Calu3 (cell line): ENCODE results near the gene TRERF1. TPM values are rescaled to one million over a fixed set of nuclear protein-coding genes. Genes with fewer than 3 reads are reported as not detected.

Experiments used
- BruUV-seq: library from RNA; stranded (reverse); fragments of 400-500 nt; replicated peaks from 2 replicates; lab custom pipeline; 2021; lab: Mats Ljungman, UMichigan
- CTCF ChIA-PET: fragments of 300-600 bp; sonication (Branson Sonifier 250); formaldehyde crosslinking; loops from one replicate; lab custom pipeline; 2022; ENCODE audit warnings: antibody characterized with exemption; lab: Charles Lee
- DNase-seq: peaks from one replicate; pipeline ENCODE4 v3.0.0; 2022
- H3K27ac Mint-ChIP-seq: one replicate; pipeline ENCODE4 v1.8.0; 2022; ENCODE audit warnings: mixed read lengths; ENCODE audit not compliant: unreplicated experiment
- H3K27me3 Mint-ChIP-seq: one replicate; pipeline ENCODE4 v1.8.0; 2022; ENCODE audit warnings: mixed read lengths; ENCODE audit not compliant: unreplicated experiment
- H3K36me3 Mint-ChIP-seq: one replicate; pipeline ENCODE4 v1.8.0; 2022; ENCODE audit warnings: mild to moderate bottlenecking, moderate library complexity, mixed read lengths; ENCODE audit not compliant: insufficient read depth, unreplicated experiment
- H3K4me1 Mint-ChIP-seq: one replicate; pipeline ENCODE4 v1.8.0; 2022; ENCODE audit warnings: mild to moderate bottlenecking, low read depth, mixed read lengths; ENCODE audit not compliant: unreplicated experiment
- H3K4me3 Mint-ChIP-seq: one replicate; pipeline ENCODE4 v1.8.0; 2022; ENCODE audit warnings: mild to moderate bottlenecking, low read depth, moderate library complexity, mixed read lengths; ENCODE audit not compliant: unreplicated experiment
- H3K9me3 Mint-ChIP-seq: one replicate; pipeline ENCODE4 v1.8.0; 2022; ENCODE audit warnings: low read depth, mixed read lengths; ENCODE audit not compliant: unreplicated experiment
- intact Hi-C: fragments of 100-400 bp; cut with micrococcal nuclease; formaldehyde crosslinking; loops from one replicate; pipeline ENCODE4 v1.10.0; 2022; ENCODE audit not compliant: unreplicated experiment
- total RNA-seq: library from RNA; stranded (reverse); gene quantifications from 2 replicates; pipeline ENCODE4 v1.2.3, GENCODE V29; 2022
- TF ChIP-seq, protein P1 (sequence below): fragments of 200-600 bp; IDR thresholded peaks from one replicate; pipeline ENCODE4 v1.8.0; 2022; ENCODE audit warnings: antibody characterized with exemption; ENCODE audit not compliant: unreplicated experiment

Gene TRERF1
- total RNA-seq, 1 experiment from 2014 or later = 1.4 TPM

DNA sequence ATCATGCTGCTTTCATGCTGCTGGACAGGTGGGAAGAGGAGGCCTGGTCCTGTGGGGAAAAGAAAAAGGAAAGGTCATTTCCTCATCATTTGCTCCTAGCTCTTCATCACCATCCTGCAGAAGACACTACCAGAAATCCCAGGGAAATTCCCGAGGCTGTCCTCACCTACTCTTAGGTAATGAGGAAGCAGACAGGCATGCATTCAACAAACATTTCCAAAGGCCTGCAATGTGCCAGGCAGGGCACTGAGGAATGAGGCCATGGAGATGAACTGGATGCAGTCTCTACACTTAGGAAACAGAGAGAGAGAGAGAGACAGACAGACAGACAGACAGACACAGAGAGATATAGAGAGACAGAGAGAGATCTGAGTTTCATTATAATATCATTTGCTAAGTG, 151.0 kb downstream of the TRERF1 start:
- TF ChIP-seq, protein P1, sequence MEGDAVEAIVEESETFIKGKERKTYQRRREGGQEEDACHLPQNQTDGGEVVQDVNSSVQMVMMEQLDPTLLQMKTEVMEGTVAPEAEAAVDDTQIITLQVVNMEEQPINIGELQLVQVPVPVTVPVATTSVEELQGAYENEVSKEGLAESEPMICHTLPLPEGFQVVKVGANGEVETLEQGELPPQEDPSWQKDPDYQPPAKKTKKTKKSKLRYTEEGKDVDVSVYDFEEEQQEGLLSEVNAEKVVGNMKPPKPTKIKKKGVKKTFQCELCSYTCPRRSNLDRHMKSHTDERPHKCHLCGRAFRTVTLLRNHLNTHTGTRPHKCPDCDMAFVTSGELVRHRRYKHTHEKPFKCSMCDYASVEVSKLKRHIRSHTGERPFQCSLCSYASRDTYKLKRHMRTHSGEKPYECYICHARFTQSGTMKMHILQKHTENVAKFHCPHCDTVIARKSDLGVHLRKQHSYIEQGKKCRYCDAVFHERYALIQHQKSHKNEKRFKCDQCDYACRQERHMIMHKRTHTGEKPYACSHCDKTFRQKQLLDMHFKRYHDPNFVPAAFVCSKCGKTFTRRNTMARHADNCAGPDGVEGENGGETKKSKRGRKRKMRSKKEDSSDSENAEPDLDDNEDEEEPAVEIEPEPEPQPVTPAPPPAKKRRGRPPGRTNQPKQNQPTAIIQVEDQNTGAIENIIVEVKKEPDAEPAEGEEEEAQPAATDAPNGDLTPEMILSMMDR = no peak
- Mint-ChIP-seq H3K4me1 (peaks cover 44% of the 10 kb centered on the region), H3K27me3 (no peaks in the 10 kb centered on the region), H3K4me3 (no peak overlapping the region), H3K27ac (peak overlapping the region; percentile 49), H3K36me3 (no peaks in the 10 kb centered on the region), H3K9me3 (no peaks in the 10 kb centered on the region)
- no TSS peak for BruUV-seq
- CTCF ChIA-PET = interaction anchor here (0.6 to 2.4 kb wide), 4 partner anchors 12 to 795 kb away, joined by 4 to 7 read pairs (median 7); no protein-coding TSS in a partner anchor
- intact Hi-C loops = no loop called here
- peak; percentile 43 for DNase-seq

DNA sequence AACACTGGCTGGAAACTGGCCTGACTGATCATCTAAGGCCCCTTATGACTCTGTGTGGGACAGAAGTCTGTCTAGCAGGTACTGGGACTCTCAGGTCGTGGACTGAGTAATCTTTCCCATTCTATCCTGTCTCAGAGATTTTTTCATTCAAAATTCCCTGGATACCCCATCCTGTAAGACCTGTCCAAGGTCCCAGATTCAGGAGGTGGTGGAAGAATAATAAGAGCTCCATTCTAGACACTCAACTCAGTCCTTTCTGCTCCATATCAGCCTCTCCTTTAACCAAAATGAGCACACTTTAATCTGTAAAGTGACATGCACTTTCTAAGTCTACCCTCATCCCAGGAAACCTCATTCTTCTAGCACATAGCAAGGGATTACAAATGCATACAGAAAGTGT, 151.5 kb downstream of the TRERF1 start:
- TF ChIP-seq, protein P1 = no peak
- no TSS peak for BruUV-seq
- CTCF ChIA-PET = interaction anchor here (0.5 to 2.4 kb wide), 4 partner anchors 12 to 796 kb away, joined by 4 to 7 read pairs (median 6); partner anchors contain the start of gene TRERF1
- Mint-ChIP-seq H3K27ac (no peak overlapping the region), H3K4me1 (peaks cover 49% of the 10 kb centered on the region), H3K9me3 (no peaks in the 10 kb centered on the region), H3K4me3 (no peak overlapping the region), H3K27me3 (no peaks in the 10 kb centered on the region), H3K36me3 (no peaks in the 10 kb centered on the region)
- intact Hi-C loops = no loop called here
- DNase-seq = no peak

DNA sequence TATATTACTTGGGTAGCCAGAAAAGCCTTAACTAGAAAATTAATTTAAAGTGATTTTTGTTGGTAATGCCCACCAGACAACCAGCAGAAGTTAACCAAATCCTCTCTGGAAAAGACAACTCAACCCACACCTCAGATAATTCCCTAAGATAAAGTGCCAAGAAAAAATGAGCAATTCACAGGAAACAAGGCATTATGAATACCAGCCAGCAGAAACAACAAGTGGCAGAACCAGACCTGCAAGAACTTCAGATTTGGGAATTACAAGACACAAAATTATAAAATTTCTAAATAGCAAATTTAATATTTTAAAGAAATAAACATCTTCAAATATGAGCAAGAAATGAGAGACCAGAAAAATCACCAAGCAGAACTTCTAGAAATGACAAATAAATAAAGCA, 154.1 kb downstream of the TRERF1 start:
- TF ChIP-seq, protein P1 = no peak
- H3K4me1 Mint-ChIP-seq = peaks cover 71% of the 10 kb centered on the region
- H3K4me3 Mint-ChIP-seq = no peak overlapping the region
- no peaks in the 10 kb centered on the region for H3K9me3 Mint-ChIP-seq
- CTCF ChIA-PET = no interaction called here
- no TSS peak for BruUV-seq
- intact Hi-C loops = no loop called here
- no peaks in the 10 kb centered on the region for H3K27me3 Mint-ChIP-seq
- DNase-seq = no peak
- peaks cover 9% of the 10 kb centered on the region for H3K36me3 Mint-ChIP-seq
- peak overlapping the region; percentile 12 for H3K27ac Mint-ChIP-seq

DNA sequence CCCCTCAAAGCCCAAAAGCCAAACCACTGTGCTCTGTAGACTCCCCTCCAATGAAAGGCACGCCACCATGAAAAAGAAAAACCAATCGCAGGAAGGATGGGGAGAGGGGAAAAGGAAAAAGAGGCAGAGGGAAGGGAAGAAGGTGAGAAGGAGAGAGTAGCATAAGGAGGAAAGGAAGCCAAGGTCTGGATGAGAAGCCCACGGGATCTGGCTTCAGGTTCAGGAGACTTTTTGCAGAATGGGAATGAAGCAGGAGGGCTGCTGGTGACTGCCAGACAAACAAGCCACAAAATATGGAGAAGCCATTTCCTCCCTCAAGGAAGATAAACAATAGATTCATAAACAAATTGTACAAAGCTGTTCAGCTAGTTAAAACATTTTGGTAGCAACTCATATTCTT, 155.1 kb downstream of the TRERF1 start:
- TF ChIP-seq, protein P1 = no peak
- no TSS peak for BruUV-seq
- no peak for DNase-seq
- no peaks in the 10 kb centered on the region for H3K9me3 Mint-ChIP-seq
- peaks cover 9% of the 10 kb centered on the region for H3K36me3 Mint-ChIP-seq
- peak overlapping the region; percentile 12 for H3K27ac Mint-ChIP-seq
- no peaks in the 10 kb centered on the region for H3K27me3 Mint-ChIP-seq
- peaks cover 71% of the 10 kb centered on the region for H3K4me1 Mint-ChIP-seq
- no peak overlapping the region for H3K4me3 Mint-ChIP-seq
- CTCF ChIA-PET = no interaction called here
- intact Hi-C loops = no loop called here
